HG03558 (cell line): ENCODE data around the gene RRM1.

Source experiments
- ATAC-seq: cut with Tn5 transposase; IDR thresholded peaks from one replicate; pipeline ENCODE4 v1.9.1; 2021; ENCODE audit warnings: moderate number of reproducible peaks; ENCODE audit not compliant: unreplicated experiment; ENCODE audit errors: extremely low read depth

RRM1 gene

DNA sequence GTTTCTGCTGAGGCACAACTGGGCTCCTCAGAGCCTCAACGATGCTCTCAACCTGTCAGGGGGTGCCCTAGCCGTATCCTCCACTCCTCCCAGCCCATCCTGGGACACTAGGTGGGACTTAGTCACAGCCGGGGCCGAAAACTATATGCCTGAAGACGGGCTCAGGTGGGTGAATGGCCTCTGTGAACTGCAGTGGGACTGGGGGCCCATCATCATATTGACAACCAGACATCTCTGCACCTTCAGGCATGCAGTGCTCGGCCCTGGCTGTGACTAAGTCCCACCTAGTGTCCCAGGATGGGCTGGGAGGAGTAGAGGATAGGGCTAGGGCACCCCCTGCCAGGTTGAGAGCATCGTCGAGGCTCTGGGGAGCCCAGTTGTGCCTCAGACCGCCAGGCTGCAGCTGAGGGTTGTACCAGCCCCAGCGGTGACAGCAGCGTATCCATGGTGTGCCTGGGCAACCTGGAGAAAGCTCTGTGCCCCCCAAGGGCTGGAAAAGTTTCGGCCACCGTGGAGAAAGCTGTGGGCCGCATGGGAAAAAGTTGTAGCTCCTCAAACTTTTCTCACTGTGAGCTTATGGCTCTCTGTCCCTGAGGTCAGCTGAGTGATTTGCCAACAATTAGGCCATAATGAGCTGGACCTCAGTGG is 88.9 kb downstream of the RRM1 start:
- no peak for ATAC-seq

- ATAC-seq, result no peak
Measured at GRCh38 chr11:4184163-4184916, 89.7 kb downstream of the RRM1 start.

- ATAC-seq, result no peak
Measured at GRCh38 chr11:4185561-4185960, 91.0 kb downstream of the RRM1 start.

DNA sequence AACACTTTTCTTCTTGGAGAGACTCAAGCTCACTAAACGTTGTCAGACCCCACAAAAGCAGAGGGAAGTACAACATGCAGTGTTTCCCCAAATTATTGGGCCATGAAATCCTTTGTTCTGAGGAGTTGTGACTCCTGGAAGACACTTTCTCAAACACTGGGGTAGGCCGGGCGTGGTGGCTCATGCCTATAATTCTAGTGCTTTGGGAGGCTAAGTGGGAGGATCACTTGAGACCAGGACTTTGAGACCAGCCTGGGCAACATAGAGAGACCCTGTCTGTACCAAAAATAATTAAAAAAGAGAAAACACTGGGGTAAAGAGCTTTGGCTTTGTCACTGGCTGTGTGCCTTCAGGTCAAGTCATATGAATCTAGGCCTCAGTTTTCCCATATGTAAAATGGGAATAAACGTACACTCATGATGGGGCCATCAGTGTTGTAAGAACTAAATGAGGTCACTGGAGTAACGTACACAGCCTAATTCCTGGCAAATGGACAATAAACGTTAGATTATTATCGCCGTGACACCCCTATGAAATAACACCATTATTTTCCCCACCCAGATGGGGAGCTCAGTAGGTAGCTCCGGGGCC is 92.0 kb downstream of the RRM1 start:
- no peak for ATAC-seq

DNA sequence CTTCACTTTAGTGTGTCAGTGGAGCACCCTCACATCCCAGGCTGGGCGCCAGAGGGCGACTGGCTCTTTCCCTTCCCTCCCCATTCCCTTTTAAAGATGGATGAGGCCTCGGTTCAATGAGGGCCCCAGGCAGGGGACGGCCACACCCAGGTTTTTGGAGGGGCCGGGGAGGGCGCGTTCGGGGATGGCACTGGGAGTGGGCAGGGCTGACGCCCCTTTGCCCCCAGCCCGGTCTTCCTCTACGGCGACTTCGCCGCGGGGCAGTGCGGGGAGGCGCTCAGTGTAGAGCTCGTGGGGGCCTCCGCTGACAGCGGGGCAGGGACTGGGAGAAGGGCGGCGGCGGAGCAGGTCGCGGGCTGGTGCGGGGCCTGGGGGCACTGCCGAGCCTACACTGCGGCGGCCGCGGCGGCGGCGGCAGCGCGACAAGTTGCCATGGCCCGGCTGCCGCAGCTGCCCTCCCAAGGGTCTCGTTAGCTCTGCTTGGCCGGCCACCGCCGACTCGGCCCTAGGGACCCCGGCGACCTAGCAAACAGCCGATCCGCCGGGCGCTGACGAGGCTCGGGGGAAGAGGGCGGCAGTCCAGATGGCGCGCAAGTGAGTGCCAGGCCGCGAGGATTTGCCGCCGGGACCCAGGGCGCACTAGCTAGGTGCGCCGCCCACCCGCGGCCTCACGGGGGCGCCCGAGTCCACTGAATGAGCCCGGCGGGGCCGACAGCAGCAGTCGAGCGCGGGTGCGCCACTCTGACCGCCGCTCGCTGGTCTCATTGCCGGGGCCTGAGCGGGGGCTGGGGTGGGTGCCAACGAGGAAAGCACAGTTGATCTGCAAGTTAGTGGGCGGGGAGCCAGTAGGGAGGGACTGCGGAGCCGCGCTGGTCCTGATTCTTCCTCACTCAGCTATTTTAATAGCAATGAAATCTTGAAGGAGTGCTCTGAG is 92.7 kb downstream of the RRM1 start:
- peak; percentile 89 for ATAC-seq
